Stimulated activated CD4-positive, alpha-beta T cell treated with anti-CD3 and anti-CD28 coated beads, Interleukin-4, amount 100 ng/mL, for 48 hours (primary cell): Measurements from ENCODE around the gene NPRL2.
A peak's percentile ranks its signal among the peaks of the same experiment; 100 is the strongest.

ENCODE experiments used
- DNase-seq, 2 donors: peaks; one replicate each; pipeline ENCODE4 v3.0.0-alpha.2; 2020; ENCODE audit warnings: low read depth in 2 of 2

Gene NPRL2

GRCh38 chr3:50373146-50374051 lies 22.8 kb upstream of the NPRL2 start:
- DNase-seq = no peak

GRCh38 chr3:50372349-50372748 lies 21.8 kb upstream of the NPRL2 start:
- no peak for DNase-seq

- DNase-seq = no peak
These were observed 20.6 kb upstream of the NPRL2 start for GRCh38 chr3:50371133-50371685.

GRCh38 chr3:50370594-50370993 lies 20.0 kb upstream of the NPRL2 start:
- no peak for DNase-seq

- no peak for DNase-seq
These were observed 18.6 kb upstream of the NPRL2 start for GRCh38 chr3:50369012-50369670.

GRCh38 chr3:50365842-50366220 lies 15.3 kb upstream of the NPRL2 start:
- DNase-seq = no peak

- DNase-seq = peak; percentile 92
These were observed 14.7 kb upstream of the NPRL2 start for GRCh38 chr3:50365080-50365841.

- no peak for DNase-seq
These were observed 14.1 kb upstream of the NPRL2 start for GRCh38 chr3:50364573-50365079.

GRCh38 chr3:50359760-50360110 lies 9.2 kb upstream of the NPRL2 start:
- DNase-seq = no peak

GRCh38 chr3:50358911-50359759 lies 8.6 kb upstream of the NPRL2 start, which contains the start of gene TMEM115:
TSS of gene TMEM115 (minus strand) at chr3:50359521. CDS start at chr3:50359063, 458 bp downstream.
- peak; percentile 86 to 94 for DNase-seq

- no peak for DNase-seq
These were observed 7.9 kb upstream of the NPRL2 start for GRCh38 chr3:50358355-50358910.

- no peak for DNase-seq
These were observed 6.9 kb upstream of the NPRL2 start for GRCh38 chr3:50357481-50357880.

GRCh38 chr3:50356553-50356952 lies 6.0 kb upstream of the NPRL2 start:
- no peak for DNase-seq

GRCh38 chr3:50355829-50356552 lies 5.4 kb upstream of the NPRL2 start:
- no peak for DNase-seq

GRCh38 chr3:50354850-50355249 lies 4.3 kb upstream of the NPRL2 start:
- DNase-seq = no peak

GRCh38 chr3:50354186-50354764 lies 3.7 kb upstream of the NPRL2 start:
- DNase-seq = no peak

GRCh38 chr3:50353245-50354004 lies 2.9 kb upstream of the NPRL2 start:
- no peak for DNase-seq

- DNase-seq = no peak
These were observed 2.2 kb upstream of the NPRL2 start for GRCh38 chr3:50352781-50353180.

- no peak for DNase-seq
These were observed 735 bp upstream of the NPRL2 start for GRCh38 chr3:50351323-50351697.
